GF-D8 (cell line): ENCODE data around the gene BPIFB2.
"Not testable (repeated sequence)": the region's sequence is repeated elsewhere in the genome, so short reads cannot be mapped to it uniquely, and the experiment has no call there.

ENCODE experiments used
- DNase-seq: peaks from one replicate; lab custom pipeline; 2025; lab: John Stamatoyannopoulos, UW

The BPIFB2 gene

GRCh38 chr20:32970973-32971300 is 36.6 kb upstream of the BPIFB2 start:
- no peak for DNase-seq

GRCh38 chr20:32971703-32972161 is 35.8 kb upstream of the BPIFB2 start:
- peak; percentile 48 for DNase-seq

GRCh38 chr20:32972181-32973076 is 35.1 kb upstream of the BPIFB2 start:
- DNase-seq = peak; percentile 95

- no peak for DNase-seq
Measured at GRCh38 chr20:32973077-32973717, 34.3 kb upstream of the BPIFB2 start.

GRCh38 chr20:32974204-32975064 is 33.1 kb upstream of the BPIFB2 start:
- not testable (repeated sequence) for DNase-seq

GRCh38 chr20:32975121-32975520 is 32.4 kb upstream of the BPIFB2 start:
- DNase-seq = not testable (repeated sequence)

GRCh38 chr20:32975698-32976674 is 31.5 kb upstream of the BPIFB2 start:
- DNase-seq = no peak

DNA sequence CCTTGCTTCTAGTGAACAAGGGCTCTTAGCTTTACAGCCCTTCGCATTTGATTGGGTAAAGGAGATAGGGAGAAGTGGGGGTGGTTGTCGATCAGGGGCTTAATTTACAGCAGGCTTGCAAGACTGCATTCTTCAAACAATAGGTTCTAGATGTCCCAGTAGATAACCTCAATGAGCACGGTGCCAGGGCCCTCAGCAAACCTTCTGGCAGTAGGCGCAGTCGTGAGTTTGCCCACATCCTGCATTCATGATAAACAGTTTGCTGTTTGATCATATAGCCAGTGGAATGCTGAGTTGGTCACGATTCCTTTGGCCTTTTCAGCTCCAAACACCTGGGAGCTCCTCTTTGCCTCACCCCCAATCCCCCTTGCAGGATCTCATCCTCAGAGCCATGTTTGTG is 30.8 kb upstream of the BPIFB2 start:
- no peak for DNase-seq

DNA sequence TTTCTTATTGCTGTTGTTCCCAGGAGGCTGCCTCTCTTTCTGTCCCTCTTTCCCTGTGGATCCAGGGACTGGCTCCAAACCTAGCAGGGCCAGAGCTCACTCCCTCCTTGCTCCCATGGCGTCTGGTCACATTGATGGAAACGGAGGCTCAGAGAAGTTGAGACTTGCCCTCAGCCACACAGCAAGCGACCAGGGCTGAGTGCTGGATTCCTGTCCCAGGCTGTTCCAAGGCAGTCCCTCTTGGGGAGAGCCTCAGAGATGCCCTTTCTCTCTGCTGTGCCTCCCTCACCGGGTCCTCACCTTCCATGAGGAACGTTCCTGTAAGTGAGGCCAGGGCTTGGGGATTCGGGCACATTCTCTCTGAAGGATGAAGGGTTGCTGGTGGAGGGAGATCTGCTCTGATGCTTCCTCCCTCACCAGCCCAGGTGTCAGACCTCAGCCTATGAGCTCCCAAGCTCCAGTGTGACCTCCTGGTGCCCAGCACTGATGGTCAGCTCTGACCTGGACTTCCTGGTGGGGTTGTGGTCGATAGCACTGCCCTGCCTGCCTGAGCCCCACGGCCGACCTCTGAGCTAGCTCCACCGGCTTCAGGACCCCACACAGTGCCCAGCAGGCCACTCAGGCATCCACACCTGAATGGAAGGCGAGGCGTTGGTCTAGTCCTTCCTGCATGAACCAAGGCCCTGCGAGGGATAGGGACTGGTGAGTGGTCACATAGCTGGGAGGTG is 30.1 kb upstream of the BPIFB2 start:
- no peak for DNase-seq

- no peak for DNase-seq
Measured at GRCh38 chr20:32978009-32978335, 29.5 kb upstream of the BPIFB2 start.

DNA sequence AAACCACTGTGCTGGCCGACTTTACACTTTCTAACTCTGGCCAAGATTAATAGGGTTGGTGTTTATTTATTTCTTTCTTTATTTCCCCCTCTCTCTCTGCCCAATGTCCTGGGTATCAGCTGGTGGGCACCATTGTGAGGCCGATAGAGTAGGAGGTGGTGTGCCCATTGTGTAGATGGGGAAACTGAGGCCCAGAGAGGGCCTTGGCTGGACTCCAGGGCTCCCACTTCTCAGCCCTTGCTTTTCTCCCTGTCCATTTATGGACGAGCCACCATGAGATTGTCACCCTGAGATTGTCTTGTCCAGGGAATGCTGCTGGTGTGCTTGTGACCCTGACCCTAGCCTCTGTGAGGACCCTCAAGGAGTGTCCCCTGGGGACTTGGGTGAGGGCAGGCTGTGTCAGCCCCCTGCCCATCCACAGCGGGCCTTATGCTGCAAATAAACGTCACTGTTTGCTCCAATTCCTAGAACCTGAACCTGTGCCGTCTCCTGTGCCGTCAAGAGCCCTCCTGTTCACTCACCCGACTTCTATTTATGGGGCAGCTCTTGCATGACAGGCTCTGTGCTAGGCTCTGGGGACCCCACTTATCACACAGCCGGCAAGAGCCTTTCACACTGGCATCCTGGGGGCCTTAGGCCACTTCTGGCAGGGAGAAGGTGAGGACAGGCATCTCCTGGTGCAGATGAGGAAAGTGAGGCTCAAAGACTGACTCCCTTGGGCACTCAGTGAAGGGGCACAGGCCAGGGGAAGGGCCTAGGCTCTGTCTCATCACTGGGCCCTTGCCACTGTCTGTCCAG is 28.1 kb upstream of the BPIFB2 start:
- DNase-seq = no peak

DNA sequence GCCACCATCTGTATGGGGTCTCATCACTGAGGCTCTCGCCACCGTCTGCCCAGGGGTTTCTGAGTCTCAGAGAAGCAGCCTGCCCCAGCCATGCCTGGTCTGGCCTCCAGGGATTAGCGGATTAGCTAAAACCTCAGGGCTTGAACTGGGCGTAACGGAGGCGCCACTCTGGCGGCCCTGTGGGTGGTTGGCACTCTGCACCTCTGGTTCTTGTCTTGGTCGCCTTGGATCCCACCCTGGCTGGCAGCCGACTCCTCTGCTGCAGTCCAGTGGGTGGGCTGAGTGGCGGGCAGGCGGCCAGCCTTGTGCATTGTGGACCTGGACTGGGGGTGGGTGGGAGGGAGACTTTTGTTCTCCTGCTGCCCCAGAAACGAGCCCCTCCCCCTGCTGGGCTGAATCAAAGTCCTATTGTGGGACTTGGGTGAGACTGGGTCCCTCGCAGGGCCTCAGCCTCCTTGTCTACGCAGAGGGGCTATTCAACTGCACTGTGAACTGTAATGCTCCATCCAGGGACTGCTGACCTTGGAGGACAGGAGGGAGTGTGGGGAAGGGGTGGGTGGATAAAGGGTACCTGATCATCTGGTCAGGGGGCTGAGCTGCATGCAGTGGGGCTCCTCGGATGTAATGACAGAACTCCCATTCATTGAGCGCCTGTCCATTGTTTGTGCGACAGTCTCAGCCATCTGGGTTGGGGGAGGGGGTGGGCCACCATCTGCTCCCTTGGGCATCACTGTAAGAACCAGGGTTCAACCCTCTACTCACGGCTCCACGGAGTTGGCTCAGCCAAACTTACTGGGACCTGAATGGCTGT is 27.2 kb upstream of the BPIFB2 start:
- DNase-seq = no peak

GRCh38 chr20:32980990-32981389 is 26.5 kb upstream of the BPIFB2 start:
- no peak for DNase-seq

GRCh38 chr20:32982617-32983458 is 24.7 kb upstream of the BPIFB2 start:
- DNase-seq = no peak

GRCh38 chr20:32983459-32984112 is 23.9 kb upstream of the BPIFB2 start:
- no peak for DNase-seq

GRCh38 chr20:32984196-32984595 is 23.3 kb upstream of the BPIFB2 start:
- DNase-seq = no peak

DNA sequence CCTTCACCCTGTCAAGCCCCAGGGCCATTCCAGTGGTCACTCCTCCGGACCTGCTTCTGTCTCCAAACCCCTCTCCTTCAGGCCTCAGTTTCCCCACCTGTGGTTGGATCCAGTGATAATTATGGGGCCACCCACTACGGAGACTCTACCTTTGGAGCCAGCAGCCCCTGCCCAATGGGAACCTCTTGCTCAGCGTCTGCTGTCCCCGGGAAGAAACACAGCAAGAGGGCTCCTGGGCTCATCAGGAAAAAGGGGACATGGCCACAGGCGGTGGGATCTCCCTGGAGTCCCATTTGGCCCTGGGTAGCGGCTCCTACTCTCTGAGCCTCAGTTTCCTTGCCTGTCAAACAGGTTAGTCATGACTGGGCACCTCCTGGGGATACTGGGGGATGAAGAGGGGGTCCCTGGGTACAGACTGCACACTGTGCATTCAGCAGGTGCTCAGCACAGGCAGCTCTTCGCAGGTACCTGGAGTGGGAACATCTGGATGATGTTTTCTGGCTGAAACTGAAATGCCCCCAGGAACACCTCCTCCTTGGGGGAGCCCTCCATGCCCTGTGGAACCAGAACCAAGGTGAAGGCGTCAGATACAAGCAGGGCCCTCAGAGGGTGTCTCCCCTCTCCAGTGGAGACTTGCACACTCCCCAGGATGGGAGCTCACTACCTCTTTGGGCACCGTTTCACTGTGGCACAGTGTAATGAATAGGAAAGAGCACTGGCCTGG is 22.7 kb upstream of the BPIFB2 start:
- no peak for DNase-seq
